H4 (cell line): Measurements from ENCODE around the gene UQCRHL. TPM values are rescaled to one million over a fixed set of nuclear protein-coding genes. Genes with fewer than 3 reads are reported as not detected.
A peak's percentile ranks its signal among the peaks of the same experiment; 100 is the strongest.

ENCODE experiments used
- DNase-seq: peaks from one replicate; pipeline ENCODE4 v3.0.0-alpha.2; 2015; ENCODE audit warnings: low spot score
- total RNA-seq: library from RNA; depleted of rRNA; stranded (reverse); fragments of >200 nt; shearing (Covaris generic); gene quantifications from 2 replicates; pipeline ENCODE4 v1.2.3, GENCODE V29; 2014

The UQCRHL gene
- total RNA-seq, 1 experiment from 2014 or later, result 4.9 TPM

DNA sequence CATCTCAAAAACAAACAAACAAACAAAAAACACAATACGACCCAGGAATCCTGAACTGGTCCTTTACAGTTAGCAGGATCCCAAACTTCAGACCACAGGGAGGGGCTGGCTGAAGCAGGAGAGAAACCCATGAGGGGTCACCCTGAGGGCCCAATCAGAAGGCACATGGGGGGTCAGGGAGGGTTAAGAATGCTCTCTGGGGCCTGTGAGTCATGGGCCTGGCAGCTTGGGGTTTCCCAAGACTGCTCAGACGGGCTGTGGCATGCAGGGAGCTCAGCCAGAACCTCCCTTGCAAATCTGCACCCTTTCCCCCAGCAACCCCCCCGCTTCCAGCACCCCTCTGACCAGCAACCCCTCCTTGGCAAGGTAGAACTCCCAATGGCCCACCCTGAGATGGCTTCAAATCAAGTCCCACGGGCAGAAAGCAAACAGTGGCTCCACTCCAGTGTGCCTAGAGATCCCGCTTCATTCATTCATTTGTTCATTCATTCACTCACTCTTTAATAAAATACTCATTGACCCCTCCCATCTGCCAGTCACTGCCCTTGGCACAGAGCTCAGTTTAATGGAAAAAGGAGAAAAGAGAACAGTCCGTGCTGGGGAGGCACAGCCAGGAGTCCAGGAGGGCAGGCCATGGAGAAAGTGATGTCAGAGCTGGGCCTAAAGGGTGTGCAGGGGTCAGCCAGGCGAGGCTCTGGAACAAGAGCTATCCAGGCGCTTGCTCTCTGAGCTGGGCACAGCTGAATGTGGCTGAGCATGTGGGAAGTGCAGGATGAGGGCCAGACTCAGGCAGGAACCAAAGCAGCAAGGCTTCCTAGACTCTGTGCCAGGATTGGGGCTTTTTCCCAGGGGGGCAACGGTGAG, 8.2 kb downstream of the UQCRHL start:
- peak; percentile 93 for DNase-seq

DNA sequence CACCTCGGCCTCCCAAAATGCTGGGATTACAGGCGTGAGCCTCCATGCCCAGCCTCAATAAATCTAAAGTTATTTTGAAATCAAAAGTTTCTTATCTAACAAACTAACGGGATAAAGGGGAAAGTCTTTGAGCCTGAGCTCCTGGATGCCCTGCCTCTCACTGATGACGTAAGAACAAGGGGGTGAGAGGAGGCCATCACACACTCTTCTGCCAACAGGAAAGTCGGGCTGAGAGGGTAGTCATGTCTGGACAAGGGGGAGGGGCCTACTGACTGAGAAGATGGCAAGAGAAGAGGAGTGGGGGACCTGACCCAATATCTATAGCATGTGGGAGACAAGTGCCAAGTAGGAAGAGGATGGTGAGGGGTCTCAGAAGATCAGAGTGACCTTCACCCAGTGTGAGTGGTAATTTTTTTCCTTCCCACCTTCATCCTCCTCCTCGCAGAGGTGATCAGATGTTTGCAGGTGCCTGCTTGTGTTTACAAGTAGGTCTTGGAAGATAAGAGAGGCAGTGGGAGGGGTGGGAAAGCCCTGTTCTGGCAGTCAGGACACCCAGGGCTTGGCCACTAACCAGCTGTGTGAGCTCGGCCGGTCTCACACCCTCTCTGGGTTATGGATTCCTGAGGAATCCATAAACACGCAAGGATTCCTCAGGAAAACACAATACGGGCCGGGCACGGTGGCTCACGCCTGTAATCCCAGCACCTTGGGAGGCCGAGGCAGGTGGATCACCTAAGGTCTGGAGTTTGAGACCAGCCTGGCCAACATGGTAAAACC, 9.6 kb downstream of the UQCRHL start:
- DNase-seq, result peak; percentile 65

DNA sequence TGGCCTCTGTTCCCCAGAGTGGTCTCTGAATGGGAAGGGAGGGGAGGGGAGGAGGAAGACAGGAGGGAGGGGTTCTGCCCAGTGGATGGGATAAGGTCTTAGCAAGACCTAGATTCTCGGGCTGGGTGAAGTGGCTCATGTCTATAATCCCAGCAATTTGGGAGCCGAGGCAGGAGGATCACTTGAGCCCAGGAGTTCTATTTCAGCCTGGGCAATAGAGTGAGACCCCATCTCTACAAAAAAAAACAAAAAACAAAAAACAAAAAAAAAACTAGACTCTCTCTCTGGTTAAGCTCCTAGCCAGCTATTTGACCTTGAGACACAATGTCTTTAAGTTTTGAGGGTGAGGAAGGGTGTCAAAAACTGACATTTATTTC, 11.4 kb downstream of the UQCRHL start:
- DNase-seq, result no peak

DNA sequence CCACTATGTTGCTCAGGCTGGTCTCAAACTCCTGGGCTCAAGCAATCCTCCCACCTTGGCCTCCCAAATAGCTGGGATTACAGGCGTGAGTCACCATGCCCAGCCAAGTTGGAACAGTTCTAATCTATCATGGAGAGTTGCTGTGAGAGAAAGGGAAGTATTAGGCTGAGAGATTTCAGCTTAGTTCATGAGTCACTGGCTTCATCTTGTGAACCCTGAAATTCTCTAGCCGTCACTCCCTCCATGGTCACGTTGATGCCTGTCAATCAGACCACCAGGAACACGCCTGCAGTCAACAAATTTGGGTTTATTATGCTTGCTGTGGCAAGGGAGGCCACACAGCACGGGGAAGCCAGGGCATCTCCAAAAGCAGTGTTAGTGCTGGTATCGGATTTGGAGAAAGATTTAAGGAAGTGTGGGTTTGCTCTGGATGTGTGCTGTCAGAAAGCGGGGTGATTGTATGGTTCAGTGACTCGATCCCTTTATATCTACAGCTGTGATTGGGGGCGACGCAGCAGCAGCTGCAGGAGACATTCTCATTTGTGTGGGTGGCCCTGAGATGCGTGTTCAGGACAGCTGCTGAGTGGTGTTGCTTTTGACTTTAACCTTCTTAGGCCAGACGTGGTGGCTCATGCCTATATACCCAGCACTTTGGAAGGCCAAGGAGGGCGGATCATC, 18.7 kb downstream of the UQCRHL start:
- peak; percentile 46 for DNase-seq

DNA sequence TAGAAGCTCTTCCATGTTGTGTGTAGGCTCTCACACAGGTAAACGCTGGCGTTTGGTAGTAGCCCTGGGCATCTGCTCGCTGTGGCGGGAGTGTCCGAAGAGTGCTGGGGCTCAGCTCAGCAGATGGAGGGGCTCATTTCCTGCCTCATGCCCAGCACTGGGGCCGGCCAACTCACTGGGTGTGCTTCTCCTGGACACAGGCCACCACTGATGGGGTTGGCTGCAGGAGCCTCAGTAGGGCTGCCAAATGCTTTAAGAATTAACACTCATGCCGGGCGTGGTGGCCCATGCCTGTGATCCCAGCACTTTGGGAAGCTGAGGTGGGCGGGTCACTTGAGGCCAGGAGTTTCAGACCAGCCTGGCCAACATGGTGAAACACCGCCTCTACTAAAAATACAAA, 20.9 kb downstream of the UQCRHL start:
- no peak for DNase-seq

DNA sequence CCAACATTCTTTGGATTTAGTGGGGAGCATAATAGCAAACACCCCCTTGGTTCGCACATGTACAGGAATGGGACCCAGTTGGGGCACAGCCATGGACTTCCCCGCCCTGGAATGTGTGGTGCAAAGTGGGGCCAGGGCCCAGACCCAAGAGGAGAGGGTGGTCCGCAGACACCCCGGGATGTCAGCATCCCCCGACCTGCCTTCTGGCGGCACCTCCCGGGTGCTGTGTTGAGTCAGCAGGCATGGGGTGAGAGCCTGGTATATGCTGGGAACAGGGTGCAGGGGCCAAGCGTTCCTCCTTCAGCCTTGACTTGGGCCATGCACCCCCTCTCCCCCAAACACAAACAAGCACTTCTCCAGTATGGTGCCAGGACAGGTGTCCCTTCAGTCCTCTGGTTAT, 21.8 kb downstream of the UQCRHL start:
- no peak for DNase-seq

DNA sequence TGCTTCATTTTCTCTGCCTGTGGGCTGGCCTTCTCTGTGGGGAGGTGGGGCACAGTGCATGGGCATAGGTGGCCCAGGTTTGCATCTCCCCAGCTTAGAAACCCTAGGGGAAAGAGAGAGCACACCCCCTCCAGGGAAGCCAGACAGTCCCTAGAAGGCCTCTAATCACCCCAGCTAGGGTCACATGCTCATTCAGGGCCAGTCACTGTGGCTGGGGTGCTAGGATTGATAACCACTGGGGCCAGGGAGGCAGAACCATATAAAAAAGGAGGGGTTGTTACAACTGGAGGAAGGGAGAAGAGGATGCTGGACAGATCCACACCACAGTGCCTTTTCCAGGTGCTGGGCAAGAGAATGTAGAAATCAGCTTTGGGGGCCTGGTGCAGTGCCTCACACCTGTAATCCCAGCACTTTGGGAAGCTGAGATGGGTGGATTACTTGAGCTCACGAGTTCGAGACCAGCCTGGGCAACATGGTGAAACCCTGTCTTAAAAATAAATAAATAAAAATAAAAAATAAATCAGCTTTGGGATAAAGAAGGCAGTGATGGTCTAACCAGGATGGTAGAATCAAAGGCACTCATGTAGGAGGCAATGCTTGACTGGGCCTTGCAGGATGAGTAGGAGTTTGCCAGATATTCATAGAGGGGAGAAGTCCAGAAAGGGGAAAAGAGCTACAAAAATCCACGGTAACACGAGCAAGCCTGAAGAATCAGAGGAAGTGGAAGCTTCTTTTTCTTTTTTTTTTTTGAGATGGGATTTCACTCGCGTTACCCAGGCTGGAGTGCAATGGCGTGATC, 29.3 kb downstream of the UQCRHL start:
- DNase-seq, result no peak

DNA sequence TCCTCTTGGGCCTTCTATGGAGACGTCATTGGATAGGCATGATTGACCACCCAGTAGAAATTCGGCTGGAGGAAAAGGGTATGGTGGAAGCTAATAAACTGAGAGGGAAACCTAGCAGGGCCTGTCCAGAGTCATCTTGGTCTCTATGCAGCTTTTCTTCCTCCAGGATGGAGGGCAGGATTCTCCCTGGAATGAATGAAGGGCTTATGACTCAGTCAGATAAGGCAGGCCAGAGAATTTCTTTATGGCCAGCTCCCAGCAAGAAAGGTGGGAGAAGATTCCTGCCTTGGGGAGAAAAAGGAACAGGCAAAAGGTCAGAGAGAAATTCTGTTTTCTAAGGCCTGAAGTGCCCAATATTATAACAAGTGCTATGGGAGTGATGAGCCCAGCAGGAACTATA, 31.7 kb downstream of the UQCRHL start:
- DNase-seq, result no peak

DNA sequence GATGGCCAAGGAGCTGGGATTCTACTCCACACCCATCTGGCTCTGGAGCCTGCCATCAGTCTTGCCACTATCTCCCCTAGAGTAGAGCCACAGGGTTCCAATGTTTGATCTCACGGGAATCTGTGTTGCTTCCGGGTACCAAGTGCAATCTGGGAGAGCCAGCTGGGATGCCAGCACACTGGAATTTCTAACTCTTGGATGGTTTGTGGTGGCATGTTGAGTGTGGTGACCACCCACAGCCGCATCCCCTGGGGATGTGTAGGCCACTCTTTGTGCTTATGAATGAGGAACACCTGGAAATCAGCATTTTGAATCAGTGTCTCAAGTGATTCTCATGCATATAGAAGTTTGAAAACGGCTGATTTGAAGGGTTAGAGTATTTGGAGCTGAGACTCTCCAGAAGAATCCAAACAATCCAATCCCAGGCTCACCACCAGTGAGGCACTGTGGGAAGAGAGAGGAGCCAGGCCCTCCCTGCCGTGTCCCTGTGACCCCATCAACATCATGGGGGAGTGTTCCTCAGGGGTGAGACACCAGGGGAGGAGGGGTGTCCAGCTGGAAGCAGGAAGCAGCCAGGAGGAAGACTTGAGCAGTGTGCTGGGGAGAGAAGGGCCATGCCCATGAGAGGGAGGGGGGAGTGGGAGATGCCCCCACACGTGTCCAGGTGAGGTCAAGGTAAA, 35.5 kb downstream of the UQCRHL start:
- no peak for DNase-seq

DNA sequence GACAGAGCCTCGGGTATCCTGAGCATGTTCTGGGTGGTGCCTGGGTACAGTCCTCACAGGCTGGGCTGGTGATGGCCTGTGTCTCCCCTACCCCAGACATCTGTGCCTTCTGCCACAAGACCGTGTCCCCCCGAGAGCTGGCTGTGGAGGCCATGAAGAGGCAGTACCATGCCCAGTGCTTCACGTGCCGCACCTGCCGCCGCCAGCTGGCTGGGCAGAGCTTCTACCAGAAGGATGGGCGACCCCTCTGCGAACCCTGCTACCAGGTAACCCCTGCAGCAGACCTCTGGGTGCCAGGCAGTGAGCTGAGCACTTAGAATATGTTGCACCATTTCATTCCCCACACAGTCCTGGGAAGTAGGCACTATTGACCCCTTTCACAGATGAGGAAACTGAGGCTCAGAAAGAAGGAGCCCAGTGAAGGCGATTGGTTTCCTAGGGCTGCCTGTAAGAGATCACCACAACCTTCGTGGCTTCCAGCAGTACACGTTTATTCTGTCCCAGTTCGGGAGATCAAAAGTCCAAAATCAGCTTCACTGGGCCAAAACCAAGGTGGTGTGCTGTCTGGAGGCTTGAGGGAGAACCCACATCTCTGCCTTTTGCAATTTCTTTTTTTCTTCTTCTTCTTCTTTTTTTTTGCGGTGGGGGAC, 37.0 kb downstream of the UQCRHL start:
- no peak for DNase-seq

DNA sequence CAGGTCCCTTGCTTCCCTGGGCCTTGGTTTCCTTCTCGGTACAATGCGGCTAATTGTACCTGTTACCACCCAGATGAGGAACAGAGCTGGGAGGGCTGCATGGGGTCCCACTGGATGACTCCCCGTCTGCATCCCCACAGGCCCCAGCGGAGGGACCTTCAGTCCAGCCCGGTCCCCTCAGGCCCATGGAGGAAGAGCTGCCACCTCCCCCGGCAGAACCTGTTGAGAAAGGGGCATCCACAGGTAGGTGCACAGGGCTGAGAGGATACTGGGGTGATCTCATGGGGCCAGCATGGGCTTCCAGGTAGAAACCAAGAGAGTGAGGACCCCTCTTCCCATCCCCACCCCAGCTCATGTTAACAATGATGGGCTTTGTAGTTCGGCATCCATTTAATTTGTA, 39.1 kb downstream of the UQCRHL start:
- DNase-seq, result no peak

DNA sequence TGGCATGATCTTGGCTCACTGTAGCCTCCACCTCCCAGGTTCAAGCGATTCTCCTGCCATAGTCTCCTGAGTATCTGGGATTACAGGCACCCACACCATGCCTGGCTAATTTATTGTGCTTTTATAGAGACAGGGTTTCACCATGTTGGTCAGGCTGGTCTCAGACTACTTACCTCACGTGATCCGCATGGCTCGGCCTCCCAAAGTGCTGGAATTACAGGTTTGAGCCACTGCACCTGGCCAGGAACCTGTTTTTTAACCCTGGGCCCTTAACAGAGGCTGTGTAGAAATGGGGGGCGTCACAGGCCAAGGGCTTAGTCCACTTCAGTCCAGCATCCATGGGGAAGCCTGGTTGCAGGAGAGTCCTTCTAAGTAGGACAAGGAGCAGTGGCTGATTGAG, 39.5 kb downstream of the UQCRHL start:
- no peak for DNase-seq

DNA sequence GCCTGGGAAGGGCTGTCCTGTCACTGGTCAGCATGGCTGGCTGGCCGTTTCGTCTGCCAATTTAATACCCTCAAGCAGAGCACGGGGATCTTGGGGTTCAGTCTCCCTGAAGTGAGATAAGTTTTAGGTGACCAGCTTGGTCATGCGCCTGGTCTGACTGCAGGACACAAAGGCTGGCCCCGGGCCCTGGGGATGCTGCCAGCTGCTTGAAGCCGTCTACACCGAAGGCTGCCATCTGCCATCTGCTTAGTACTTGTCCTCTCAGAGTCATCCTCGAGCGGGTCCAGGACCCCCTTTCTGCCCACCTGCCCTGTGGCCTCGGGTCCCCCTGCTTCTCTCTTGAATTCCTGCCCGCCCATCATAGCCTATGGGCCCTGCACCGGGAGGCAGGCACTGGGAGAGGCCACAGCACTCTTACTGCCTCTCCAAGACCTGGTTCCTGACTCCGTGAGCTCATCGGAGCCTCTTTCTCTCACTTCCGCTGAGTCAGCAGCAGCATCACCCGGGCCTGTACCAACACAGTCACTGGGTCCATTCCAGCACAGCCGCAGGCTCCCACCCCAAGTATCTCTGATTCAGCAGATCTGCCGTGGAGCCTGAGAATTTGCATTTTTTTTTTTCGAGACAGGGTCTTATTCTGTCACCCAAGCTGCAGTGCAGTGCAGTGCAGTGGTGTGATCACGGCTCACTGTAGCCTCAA, 41.8 kb downstream of the UQCRHL start:
- peak; percentile 25 for DNase-seq

DNA sequence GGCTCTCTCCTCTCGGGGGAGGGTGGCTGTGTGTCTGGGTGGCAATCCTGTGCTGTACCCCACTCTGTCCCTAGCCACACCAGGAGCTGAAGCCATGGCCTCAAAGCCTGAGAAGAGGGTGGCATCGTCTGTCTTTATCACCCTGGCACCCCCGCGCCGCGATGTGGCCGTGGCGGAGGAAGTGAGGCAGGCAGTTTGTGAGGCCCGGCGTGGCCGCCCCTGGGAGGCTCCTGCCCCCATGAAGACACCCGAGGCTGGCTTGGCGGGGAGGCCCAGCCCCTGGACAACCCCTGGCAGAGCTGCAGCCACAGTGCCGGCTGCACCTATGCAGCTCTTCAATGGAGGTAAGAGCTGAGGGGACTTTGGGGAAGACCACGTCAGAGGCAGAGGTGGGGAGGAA, 42.6 kb downstream of the UQCRHL start:
- DNase-seq, result no peak

DNA sequence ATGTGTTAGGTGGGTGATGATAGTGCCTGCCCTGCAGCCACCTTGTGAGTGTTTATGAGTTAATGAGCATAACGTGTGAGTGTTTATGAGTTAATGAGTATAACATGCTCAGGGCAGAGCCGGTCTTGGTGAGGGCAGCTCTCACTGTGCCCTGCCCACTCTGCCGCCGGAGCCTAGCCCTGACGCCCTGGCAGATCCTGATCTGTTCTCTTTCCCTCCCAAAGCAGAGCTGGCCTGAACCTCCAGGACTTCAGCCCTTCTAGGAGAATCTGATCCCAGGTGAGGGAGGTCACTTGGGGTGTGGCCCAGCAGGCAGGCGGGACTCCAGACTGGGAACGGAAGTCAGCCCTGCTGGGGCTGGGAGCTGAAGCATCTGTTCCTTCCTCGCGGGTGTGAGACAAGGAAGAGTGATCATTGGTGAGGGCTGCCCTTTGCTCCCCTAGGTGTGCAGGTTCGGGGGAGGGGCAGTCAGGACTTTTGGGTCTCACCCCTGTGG, 43.1 kb downstream of the UQCRHL start:
- no peak for DNase-seq

DNA sequence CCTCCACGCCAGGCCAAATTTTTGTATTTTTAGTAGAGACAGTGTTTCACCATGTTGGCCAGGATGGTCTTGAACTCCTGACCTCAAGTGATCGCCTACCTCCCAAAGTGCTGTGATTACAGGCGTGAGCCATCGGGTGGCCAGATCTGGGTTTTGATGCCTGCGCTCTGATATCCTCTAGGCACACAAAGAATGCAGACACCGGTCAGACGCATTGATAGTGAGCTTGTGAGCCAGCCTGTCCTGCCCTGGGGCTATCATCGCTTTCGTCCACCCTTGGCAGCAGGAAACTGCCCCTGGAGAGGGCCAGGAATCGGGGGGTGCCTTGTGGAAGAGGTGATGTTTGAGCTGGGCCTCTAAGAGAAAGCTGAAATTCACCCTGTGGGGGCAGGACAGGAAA, 44.9 kb downstream of the UQCRHL start:
- no peak for DNase-seq

DNA sequence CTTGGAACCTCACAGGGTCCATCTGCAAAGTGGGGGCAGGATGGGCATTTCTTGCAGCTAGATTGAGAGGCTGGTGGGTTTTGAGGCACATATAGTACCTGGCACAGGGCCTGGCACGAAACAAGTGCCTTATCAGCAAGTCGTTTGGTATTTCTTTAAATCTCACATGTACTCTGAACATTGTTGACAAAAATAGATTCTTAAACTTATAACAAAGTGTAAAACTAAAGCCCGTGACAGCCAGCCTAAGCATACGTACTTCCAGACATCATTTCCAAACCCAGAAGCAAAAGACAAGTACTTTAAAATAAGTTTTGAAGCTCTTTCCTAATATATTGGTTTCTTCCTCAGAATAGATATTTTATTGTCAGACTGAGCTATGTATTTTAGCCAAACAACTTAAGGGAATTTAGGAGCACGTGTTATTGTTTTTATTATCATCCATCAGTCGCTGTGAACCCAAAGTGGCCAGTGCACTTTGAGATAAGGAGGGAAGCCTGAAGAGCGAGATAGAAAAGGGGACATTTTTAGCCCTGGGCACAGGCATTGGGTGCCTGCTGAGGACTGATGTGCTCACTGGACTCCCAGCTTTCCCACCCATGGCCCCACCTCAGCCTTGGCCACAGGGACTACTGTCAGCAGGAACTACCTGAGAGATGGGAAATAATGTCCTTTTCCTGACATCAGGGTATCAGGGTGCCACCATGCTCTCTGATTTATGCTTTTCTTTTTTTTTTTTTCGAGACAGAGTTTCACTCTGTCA, 45.9 kb downstream of the UQCRHL start:
- no peak for DNase-seq

DNA sequence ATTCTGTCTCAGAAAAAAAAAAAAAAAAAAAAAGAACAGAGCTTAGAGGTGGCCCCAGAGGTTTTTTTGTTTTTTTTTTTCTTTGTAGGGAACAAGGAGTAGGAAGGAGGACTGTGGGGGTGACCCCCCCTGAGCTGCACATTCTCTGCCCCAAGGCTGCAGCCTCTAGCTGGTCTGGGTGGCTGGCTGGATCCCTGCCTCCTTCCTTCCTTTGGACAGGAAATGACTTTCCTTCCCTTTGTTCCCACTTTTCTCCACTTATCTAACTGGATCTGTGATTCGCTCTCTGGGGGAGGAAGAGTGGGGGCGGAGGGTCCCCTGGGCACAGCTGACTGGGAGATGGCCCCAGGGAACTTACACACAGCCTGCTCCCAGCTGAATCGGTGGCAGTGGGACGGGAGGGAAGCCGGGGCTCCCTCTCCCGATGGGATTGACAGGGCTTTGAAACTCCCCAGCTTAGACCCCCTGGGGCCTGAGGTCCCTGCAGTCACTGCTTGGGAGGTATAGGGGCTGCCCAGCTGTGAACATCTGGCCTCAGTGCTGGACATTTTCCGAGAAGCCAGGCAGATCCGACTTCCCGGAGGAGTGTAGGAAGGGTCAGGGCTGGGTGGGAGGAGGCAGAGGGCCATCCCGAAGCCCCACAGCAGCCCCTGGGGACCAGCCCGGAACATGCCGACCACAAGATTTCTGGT, 46.8 kb downstream of the UQCRHL start:
- peak; percentile 85 for DNase-seq
